ENCODE data around the gene RYR2. TPM values are rescaled to one million over a fixed set of nuclear protein-coding genes. Genes with fewer than 3 reads are reported as not detected.

RYR2 gene
- total and polyA plus RNA-seq, 2 experiments from 2014 or later: not detected

DNA sequence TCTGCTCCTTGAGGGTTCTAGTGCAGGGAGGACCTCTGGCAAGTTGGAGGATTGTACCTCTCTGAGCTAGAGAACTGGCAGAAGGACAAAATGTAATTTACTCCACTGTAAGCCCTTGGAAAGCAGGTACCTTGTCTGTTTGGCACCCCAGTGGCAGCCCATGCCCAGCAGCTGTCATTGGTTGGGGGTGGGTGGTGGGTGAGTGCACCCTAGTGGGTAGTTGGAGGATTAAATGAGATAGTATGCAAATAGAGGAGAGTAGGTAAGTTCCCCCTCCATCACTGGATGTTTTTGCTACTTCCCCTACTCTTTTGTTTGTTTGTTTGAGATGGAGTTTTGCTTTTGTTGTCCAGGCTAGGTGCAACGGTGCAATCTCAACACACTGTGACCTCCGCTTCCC is 69.8 kb downstream of the RYR2 start:
- Histone ChIP-seq H3K9me3 (ENCODE audit: low read depth) (no peaks in the 10 kb centered on the region), H3K4me3 (no peak overlapping the region), H3K9ac (no peak overlapping the region), H2AFZ (no peak overlapping the region), H3K27me3 (replicated peaks; ENCODE audit: insufficient read depth) (no peaks in the 10 kb centered on the region), H3K9me2 (ENCODE audit: insufficient read depth) (no peaks in the 10 kb centered on the region), H4K20me1 (ENCODE audit: insufficient read depth) (no peaks in the 10 kb centered on the region), H3F3A (ENCODE audit: insufficient read depth) (no peaks in the 10 kb centered on the region), H3K36me3 (ENCODE audit: low read depth) (no peaks in the 10 kb centered on the region), H3K4me1 (ENCODE audit: insufficient read depth) (no peaks in the 10 kb centered on the region), H3K27ac (no peak overlapping the region), H3K79me2 (ENCODE audit: insufficient read depth) (no peaks in the 10 kb centered on the region), H3K4me2 (ENCODE audit: unreplicated experiment) (no peak overlapping the region)
- WGBS, 2 experiments (ENCODE audit: low coverage in 1 of 2, low lambda C conversion rate in 2 of 2, missing lambda C conversion rate in 2 of 2): 25 to 36% methylated on average over 2 of the region's 2 CpGs
- no peak for DNase-seq
- in situ Hi-C loops (cut with MboI): no loop called here
- TF ChIP-seq EZH2phosphoT487 (IDR thresholded peaks at IDR 0.05; ENCODE audit: insufficient read depth, low read depth) (no peak), EZH2 (IDR thresholded peaks at IDR 0.05; ENCODE audit: insufficient read depth, poor library complexity, severe bottlenecking) (no peak)

DNA sequence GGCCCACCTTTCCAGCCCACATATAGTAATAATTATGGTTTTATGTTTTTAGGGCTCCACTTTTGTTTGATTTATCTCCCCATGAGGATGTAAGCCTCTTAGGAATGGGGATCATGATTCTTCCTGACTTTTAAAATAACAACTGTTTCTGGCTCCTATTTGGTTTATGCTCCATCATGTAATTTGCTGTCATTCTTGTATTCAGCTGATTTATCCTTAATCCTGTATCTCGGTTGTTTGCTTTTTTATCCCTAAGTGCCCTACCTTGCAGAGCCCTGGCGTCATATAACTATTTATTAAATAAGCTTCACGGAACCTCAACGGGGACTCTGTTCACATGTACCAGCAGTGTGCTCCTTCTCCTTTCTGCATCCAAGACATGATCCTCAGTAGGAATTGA is 70.7 kb downstream of the RYR2 start:
- Histone ChIP-seq H3K9me2 (ENCODE audit: insufficient read depth) (no peaks in the 10 kb centered on the region), H3F3A (ENCODE audit: insufficient read depth) (no peaks in the 10 kb centered on the region), H3K36me3 (ENCODE audit: low read depth) (no peaks in the 10 kb centered on the region), H3K4me2 (ENCODE audit: unreplicated experiment) (no peak overlapping the region), H3K9ac (no peak overlapping the region), H3K9me3 (ENCODE audit: low read depth) (no peaks in the 10 kb centered on the region), H2AFZ (no peak overlapping the region), H3K4me1 (ENCODE audit: insufficient read depth) (no peaks in the 10 kb centered on the region), H3K27me3 (replicated peaks; ENCODE audit: insufficient read depth) (no peaks in the 10 kb centered on the region), H3K4me3 (no peak overlapping the region), H3K79me2 (ENCODE audit: insufficient read depth) (no peaks in the 10 kb centered on the region), H4K20me1 (ENCODE audit: insufficient read depth) (no peaks in the 10 kb centered on the region), H3K27ac (no peak overlapping the region)
- 29 to 31% methylated on average over 4 of the region's 4 CpGs for WGBS, 2 experiments (ENCODE audit: low coverage in 1 of 2, low lambda C conversion rate in 2 of 2, missing lambda C conversion rate in 2 of 2)
- no peak for DNase-seq
- TF ChIP-seq EZH2 (IDR thresholded peaks at IDR 0.05; ENCODE audit: insufficient read depth, poor library complexity, severe bottlenecking) (no peak), EZH2phosphoT487 (IDR thresholded peaks at IDR 0.05; ENCODE audit: insufficient read depth, low read depth) (no peak)
- in situ Hi-C loops (cut with MboI): no loop called here

DNA sequence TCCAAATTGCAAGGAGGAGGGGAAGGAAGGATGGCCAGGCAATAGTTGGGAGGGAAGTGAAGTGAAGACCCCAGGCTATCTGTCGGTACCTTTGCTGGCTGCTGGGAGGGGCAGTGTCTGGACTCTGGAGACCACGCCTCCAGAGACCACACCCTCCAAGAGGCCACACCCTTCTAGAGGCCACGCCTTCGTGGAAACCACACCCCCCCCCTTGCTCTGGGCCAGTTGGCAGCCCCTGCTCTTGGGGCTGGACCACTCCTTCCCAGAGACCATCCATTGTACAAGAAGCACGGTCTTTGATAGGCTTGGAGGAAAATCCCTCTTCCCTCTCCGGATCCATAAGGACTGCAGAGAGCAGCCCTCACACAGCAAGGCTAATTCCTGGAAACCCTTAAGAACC is 73.1 kb downstream of the RYR2 start:
- Histone ChIP-seq H3K4me1 (ENCODE audit: insufficient read depth) (no peaks in the 10 kb centered on the region), H3K4me2 (ENCODE audit: unreplicated experiment) (no peak overlapping the region), H3K36me3 (ENCODE audit: low read depth) (no peaks in the 10 kb centered on the region), H3K9me2 (ENCODE audit: insufficient read depth) (no peaks in the 10 kb centered on the region), H3F3A (ENCODE audit: insufficient read depth) (no peaks in the 10 kb centered on the region), H2AFZ (no peak overlapping the region), H3K79me2 (ENCODE audit: insufficient read depth) (no peaks in the 10 kb centered on the region), H3K9ac (no peak overlapping the region), H3K27ac (no peak overlapping the region), H3K4me3 (no peak overlapping the region), H3K27me3 (replicated peaks; ENCODE audit: insufficient read depth) (no peaks in the 10 kb centered on the region), H4K20me1 (ENCODE audit: insufficient read depth) (no peaks in the 10 kb centered on the region), H3K9me3 (ENCODE audit: low read depth) (no peaks in the 10 kb centered on the region)
- WGBS, 2 experiments (ENCODE audit: low coverage in 1 of 2, low lambda C conversion rate in 2 of 2, missing lambda C conversion rate in 2 of 2): 32 to 36% methylated on average over 5 to 6 of the region's 6 CpGs
- no peak for TF ChIP-seq EZH2 (IDR thresholded peaks at IDR 0.05; ENCODE audit: insufficient read depth, poor library complexity, severe bottlenecking)
- TF ChIP-seq EZH2phosphoT487 (IDR thresholded peaks at IDR 0.05; ENCODE audit: insufficient read depth, low read depth): no peak
- DNase-seq: no peak
- in situ Hi-C loops (cut with MboI): no loop called here

DNA sequence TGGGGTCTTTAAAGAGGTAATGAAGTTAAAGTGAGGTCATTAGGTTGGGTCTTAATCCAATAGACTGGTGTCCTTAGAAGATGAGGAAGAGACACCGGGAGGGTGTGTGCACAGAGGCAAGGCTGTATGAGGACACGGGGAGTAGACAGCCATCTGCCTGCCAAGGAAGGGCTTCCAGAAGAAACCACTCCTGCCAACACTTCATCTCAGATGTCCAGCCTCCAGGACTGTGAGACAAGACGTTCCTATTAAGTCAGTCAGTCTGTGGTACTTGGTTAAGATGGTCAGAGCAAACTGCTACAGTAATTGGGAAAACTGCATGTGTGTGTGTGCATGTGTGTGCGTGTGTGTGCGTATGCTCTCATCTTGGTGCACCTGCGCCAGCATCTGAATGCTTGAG is 77.1 kb downstream of the RYR2 start:
- Histone ChIP-seq H3K9me3 (ENCODE audit: low read depth) (no peaks in the 10 kb centered on the region), H3F3A (ENCODE audit: insufficient read depth) (no peaks in the 10 kb centered on the region), H3K27me3 (replicated peaks; ENCODE audit: insufficient read depth) (no peaks in the 10 kb centered on the region), H3K9me2 (ENCODE audit: insufficient read depth) (no peaks in the 10 kb centered on the region), H2AFZ (no peak overlapping the region), H3K9ac (no peak overlapping the region), H3K4me2 (ENCODE audit: unreplicated experiment) (no peak overlapping the region), H4K20me1 (ENCODE audit: insufficient read depth) (no peaks in the 10 kb centered on the region), H3K79me2 (ENCODE audit: insufficient read depth) (no peaks in the 10 kb centered on the region), H3K4me1 (ENCODE audit: insufficient read depth) (no peaks in the 10 kb centered on the region), H3K27ac (no peak overlapping the region), H3K36me3 (ENCODE audit: low read depth) (no peaks in the 10 kb centered on the region), H3K4me3 (no peak overlapping the region)
- 27% methylated on average over 6 of the region's 6 CpGs for WGBS, 2 experiments (ENCODE audit: low coverage in 1 of 2, low lambda C conversion rate in 2 of 2, missing lambda C conversion rate in 2 of 2)
- no peak for TF ChIP-seq EZH2phosphoT487 (IDR thresholded peaks at IDR 0.05; ENCODE audit: insufficient read depth, low read depth)
- TF ChIP-seq EZH2 (IDR thresholded peaks at IDR 0.05; ENCODE audit: insufficient read depth, poor library complexity, severe bottlenecking): no peak
- in situ Hi-C loops (cut with MboI): no loop called here
- DNase-seq: no peak

DNA sequence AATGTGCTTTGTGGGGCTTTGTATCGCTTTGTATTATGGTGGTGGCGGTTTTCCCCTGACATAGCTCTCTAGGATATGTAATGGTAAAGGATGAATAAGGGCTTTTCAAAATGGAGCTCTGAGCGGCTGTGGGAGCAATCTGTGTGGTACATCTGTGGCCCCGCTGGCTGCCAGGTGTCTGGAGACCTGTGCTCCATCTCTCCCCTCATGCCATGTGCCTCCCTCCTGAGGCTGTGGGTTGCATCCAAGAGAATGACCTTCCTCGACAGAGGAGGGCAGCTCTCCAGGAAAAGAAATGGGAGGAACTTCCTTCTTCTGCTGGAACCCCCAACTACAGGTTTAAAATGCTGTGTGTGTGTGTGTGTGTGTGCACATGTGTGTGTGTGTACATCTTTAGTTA is 78.7 kb downstream of the RYR2 start:
- H3K4me3 ChIP-seq: no peak overlapping the region
- H4K20me1 ChIP-seq (ENCODE audit: insufficient read depth): no peaks in the 10 kb centered on the region
- no peaks in the 10 kb centered on the region for H3K4me1 ChIP-seq (ENCODE audit: insufficient read depth)
- H3K4me2 ChIP-seq (ENCODE audit: unreplicated experiment): no peak overlapping the region
- no peaks in the 10 kb centered on the region for H3K79me2 ChIP-seq (ENCODE audit: insufficient read depth)
- no peak overlapping the region for H2AFZ ChIP-seq
- in situ Hi-C loops (cut with MboI): no loop called here
- H3K9me2 ChIP-seq (ENCODE audit: insufficient read depth): no peaks in the 10 kb centered on the region
- TF ChIP-seq EZH2 (IDR thresholded peaks at IDR 0.05; ENCODE audit: insufficient read depth, poor library complexity, severe bottlenecking) (no peak), EZH2phosphoT487 (IDR thresholded peaks at IDR 0.05; ENCODE audit: insufficient read depth, low read depth) (no peak)
- no peaks in the 10 kb centered on the region for H3F3A ChIP-seq (ENCODE audit: insufficient read depth)
- H3K27me3 ChIP-seq (replicated peaks; ENCODE audit: insufficient read depth): no peaks in the 10 kb centered on the region
- WGBS, 2 experiments (ENCODE audit: low coverage in 1 of 2, low lambda C conversion rate in 2 of 2, missing lambda C conversion rate in 2 of 2): 14 to 25% methylated on average over 5 of the region's 5 CpGs
- no peak overlapping the region for H3K9ac ChIP-seq
- no peak overlapping the region for H3K27ac ChIP-seq
- no peak for DNase-seq
- no peaks in the 10 kb centered on the region for H3K36me3 ChIP-seq (ENCODE audit: low read depth)
- no peaks in the 10 kb centered on the region for H3K9me3 ChIP-seq (ENCODE audit: low read depth)
